Measurements from ENCODE around the gene NRP2.

Gene NRP2

DNA sequence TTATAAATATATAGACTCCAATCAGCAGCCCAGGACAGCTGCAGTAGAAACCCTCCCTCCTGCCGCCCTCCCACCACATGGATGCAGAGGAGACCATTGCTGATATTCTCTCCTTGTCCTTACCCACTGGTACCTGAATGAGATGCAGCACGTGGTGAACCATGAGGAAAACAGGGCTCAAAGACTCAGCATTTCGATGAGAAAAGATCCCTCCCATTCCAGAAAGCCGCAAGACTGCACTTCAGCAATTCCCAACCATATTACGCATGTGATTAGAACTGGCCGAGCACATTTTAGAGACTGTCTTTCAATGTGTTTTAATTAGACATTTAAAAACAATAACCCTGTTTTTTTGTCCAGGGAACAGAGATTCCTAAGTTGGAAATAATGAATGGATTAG is 125.5 kb downstream of the NRP2 start:
- DNase-seq (ENCODE audit: extremely low read depth, low read depth), result no peak
- TF ChIP-seq, protein P1, sequence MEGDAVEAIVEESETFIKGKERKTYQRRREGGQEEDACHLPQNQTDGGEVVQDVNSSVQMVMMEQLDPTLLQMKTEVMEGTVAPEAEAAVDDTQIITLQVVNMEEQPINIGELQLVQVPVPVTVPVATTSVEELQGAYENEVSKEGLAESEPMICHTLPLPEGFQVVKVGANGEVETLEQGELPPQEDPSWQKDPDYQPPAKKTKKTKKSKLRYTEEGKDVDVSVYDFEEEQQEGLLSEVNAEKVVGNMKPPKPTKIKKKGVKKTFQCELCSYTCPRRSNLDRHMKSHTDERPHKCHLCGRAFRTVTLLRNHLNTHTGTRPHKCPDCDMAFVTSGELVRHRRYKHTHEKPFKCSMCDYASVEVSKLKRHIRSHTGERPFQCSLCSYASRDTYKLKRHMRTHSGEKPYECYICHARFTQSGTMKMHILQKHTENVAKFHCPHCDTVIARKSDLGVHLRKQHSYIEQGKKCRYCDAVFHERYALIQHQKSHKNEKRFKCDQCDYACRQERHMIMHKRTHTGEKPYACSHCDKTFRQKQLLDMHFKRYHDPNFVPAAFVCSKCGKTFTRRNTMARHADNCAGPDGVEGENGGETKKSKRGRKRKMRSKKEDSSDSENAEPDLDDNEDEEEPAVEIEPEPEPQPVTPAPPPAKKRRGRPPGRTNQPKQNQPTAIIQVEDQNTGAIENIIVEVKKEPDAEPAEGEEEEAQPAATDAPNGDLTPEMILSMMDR (IDR thresholded peaks at IDR 0.05; ENCODE audit: low read depth, low read length, missing control alignments), result no peak
- no peak overlapping the region for H3K4me3 ChIP-seq (replicated peaks; ENCODE audit: low read depth, low read length)

DNA sequence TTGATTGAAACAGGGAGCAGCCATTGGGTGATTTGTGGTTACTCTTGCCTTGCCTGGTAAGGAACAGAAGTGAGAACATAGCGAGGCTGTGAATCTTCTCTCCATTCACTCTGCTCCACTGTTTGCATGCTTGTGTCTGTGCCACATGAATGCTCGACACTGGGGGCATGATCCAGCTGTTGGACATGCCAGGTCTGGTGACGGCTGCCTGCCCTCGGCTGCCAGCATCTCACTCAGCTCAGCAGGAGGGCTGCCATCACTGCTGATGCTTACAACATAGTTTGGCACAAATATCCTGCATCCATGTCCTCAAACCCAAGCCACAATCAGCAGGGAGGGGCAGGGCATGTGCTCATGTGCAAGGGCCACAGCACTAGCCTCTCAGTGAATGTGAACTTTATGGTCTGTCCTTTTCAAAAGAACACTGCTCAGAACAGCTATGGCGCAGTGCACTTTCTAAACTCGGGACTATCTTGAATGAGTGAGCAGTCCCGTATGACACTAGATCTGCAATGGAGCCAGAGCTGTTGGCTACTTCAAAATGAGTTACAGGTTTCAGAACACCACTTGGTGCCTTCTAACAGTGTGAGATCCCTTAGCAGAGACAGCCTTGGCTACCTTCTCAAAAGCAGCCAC is 126.3 kb downstream of the NRP2 start:
- DNase-seq (ENCODE audit: extremely low read depth, low read depth), result no peak
- TF ChIP-seq, protein P1 (IDR thresholded peaks at IDR 0.05; ENCODE audit: low read depth, low read length, missing control alignments), result no peak
- H3K4me3 ChIP-seq (replicated peaks; ENCODE audit: low read depth, low read length), result no peak overlapping the region

DNA sequence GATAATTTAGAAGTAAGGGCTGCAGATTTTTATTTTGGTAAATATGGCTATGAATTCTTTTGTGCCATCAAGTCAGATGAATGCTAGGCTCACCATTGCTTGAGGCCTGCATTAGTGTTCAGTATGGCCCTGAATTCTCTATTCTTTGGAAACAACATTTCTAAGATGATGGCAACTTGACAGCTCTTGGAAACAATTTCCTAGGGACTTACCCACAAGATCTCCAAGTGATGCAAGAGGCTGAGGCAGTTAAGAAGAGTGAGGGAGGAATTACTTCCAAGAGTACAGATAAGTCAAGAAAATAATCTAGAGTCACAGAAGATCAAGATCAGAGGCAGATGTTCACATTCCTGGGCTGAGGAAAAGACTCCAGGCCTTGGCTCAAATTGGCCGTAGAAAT is 129.1 kb downstream of the NRP2 start:
- TF ChIP-seq, protein P1 (IDR thresholded peaks at IDR 0.05; ENCODE audit: low read depth, low read length, missing control alignments), result no peak
- H3K4me3 ChIP-seq (replicated peaks; ENCODE audit: low read depth, low read length), result no peak overlapping the region
- no peak for DNase-seq (ENCODE audit: extremely low read depth, low read depth)

GRCh38 chr2:205814039-205814364 is 131.7 kb downstream of the NRP2 start:
- no peak for DNase-seq (ENCODE audit: extremely low read depth, low read depth)
- TF ChIP-seq, protein P1 (IDR thresholded peaks at IDR 0.05; ENCODE audit: low read depth, low read length, missing control alignments), result no peak
- no peak overlapping the region for H3K4me3 ChIP-seq (replicated peaks; ENCODE audit: low read depth, low read length)

GRCh38 chr2:205815673-205816072 is 133.4 kb downstream of the NRP2 start:
- DNase-seq (ENCODE audit: extremely low read depth, low read depth), result no peak
- no peak overlapping the region for H3K4me3 ChIP-seq (replicated peaks; ENCODE audit: low read depth, low read length)
- TF ChIP-seq, protein P1 (IDR thresholded peaks at IDR 0.05; ENCODE audit: low read depth, low read length, missing control alignments), result no peak

DNA sequence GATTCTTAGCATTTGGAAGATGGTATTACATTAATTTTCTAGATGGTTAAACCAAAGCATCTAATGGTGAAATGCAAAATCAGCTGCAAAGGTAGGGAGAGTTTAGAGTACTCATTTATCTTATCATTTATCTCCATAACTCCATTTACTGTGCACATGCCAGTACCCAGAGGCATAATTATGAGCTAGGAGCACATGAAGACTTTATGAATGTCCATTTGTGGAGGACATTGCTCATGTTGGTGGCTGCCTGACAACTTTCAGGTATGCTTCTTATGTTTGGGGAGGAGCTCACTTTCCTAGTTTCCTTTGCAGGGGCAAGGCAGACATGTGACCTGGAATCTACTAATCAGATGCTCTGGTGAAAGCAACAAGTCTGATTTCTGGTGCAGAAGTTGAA is 134.0 kb downstream of the NRP2 start:
- H3K4me3 ChIP-seq (replicated peaks; ENCODE audit: low read depth, low read length), result no peak overlapping the region
- DNase-seq (ENCODE audit: extremely low read depth, low read depth), result no peak
- TF ChIP-seq, protein P1 (IDR thresholded peaks at IDR 0.05; ENCODE audit: low read depth, low read length, missing control alignments), result no peak

GRCh38 chr2:205822579-205822978 is 140.3 kb downstream of the NRP2 start:
- H3K4me3 ChIP-seq (replicated peaks; ENCODE audit: low read depth, low read length), result no peak overlapping the region
- TF ChIP-seq, protein P1 (IDR thresholded peaks at IDR 0.05; ENCODE audit: low read depth, low read length, missing control alignments), result no peak
- no peak for DNase-seq (ENCODE audit: extremely low read depth, low read depth)
